H1 (cell line): ENCODE measurements around the gene RNASE2. TPM values are rescaled to one million over a fixed set of nuclear protein-coding genes. Genes with fewer than 3 reads are reported as not detected.

Experiments used
- CTCF ChIA-PET: fragments of 300-600 bp; sonication (Branson Sonifier 250); formaldehyde crosslinking; loops from one replicate; lab custom pipeline; 2021; ENCODE audit not compliant: partially characterized antibody; lab: Charles Lee
- POLR2A ChIA-PET: fragments of 300-600 bp; sonication (Branson Sonifier 250); formaldehyde crosslinking; loops from one replicate; lab custom pipeline; 2021; ENCODE audit warnings: inconsistent platforms; ENCODE audit not compliant: partially characterized antibody; lab: Charles Lee
- DNase-seq, 2 experiments: peaks; one replicate each; pipeline versions ENCODE4 v3.0.0 to v3.0.0-alpha.2; 2010 to 2022; ENCODE audit warnings: low spot score in 2 of 2, low read depth in 1 of 2, mixed read lengths in 1 of 2
- FAIRE-seq: peaks from 2 replicates; lab custom pipeline; 2011; peaks lifted over from hg19 to GRCh38; lab: Jason Lieb, UNC
- H2AFZ ChIP-seq: 2 replicates; pipeline ENCODE4 v1.8.1; 2012; ENCODE audit warnings: low read length, inconsistent platforms
- H2AK5ac ChIP-seq: 2 replicates; pipeline ENCODE4 v1.6.1; 2013; ENCODE audit warnings: low read depth, low read length
- H2BK120ac ChIP-seq: replicated peaks from 2 replicates; pipeline ENCODE3; 2013; ENCODE audit warnings: low read depth, low read length, inconsistent platforms
- H2BK12ac ChIP-seq: 2 replicates; pipeline ENCODE4 v1.6.1; 2013; ENCODE audit warnings: low read depth, low read length
- H2BK15ac ChIP-seq: 2 replicates; pipeline ENCODE4 v1.6.1; 2013; ENCODE audit warnings: low read length
- H2BK20ac ChIP-seq: 2 replicates; pipeline ENCODE4 v1.6.1; 2013; ENCODE audit warnings: low read length
- H2BK5ac ChIP-seq: 2 replicates; pipeline ENCODE4 v1.6.1; 2013; ENCODE audit warnings: low read depth, low read length
- H3K14ac ChIP-seq: 2 replicates; pipeline ENCODE4 v1.6.1; 2013; ENCODE audit warnings: inconsistent platforms; ENCODE audit not compliant: insufficient read length
- H3K18ac ChIP-seq: 2 replicates; pipeline ENCODE4 v1.6.1; 2013; ENCODE audit warnings: low read length; ENCODE audit errors: extremely low read depth
- H3K23ac ChIP-seq: 2 replicates; pipeline ENCODE4 v1.6.1; 2013; ENCODE audit warnings: inconsistent platforms; ENCODE audit not compliant: insufficient read length
- H3K23me2 ChIP-seq: 2 replicates; pipeline ENCODE4 v1.6.1; 2013; ENCODE audit warnings: low read depth, low read length
- H3K27ac ChIP-seq: 2 replicates; pipeline ENCODE4 v1.6.1; 2011; ENCODE audit warnings: low read depth, low read length, inconsistent platforms
- H3K27me3 ChIP-seq, 4 experiments: replicated peaks in 1 of 4; 1 replicate in 1 of 4; 2 replicates in 3 of 4; pipeline versions ENCODE4 v1.6.1 to v1.8.1; 2011 to 2013; ENCODE audit warnings: low read length in 3 of 4, mild to moderate bottlenecking in 3 of 4, inconsistent platforms in 2 of 4, mixed read lengths in 2 of 4, moderate library complexity in 1 of 4; ENCODE audit not compliant: control insufficient read depth in 3 of 4, insufficient read depth in 3 of 4; ENCODE audit errors: extremely low read depth in 1 of 4
- H3K36me3 ChIP-seq, 4 experiments: 2 replicates each; pipeline versions ENCODE4 v1.6.1 to v1.8.1; 2011 to 2013; ENCODE audit warnings: mild to moderate bottlenecking in 4 of 4, low read length in 3 of 4, moderate library complexity in 2 of 4, control low read depth in 1 of 4, inconsistent platforms in 1 of 4; ENCODE audit not compliant: insufficient read depth in 4 of 4, control insufficient read depth in 2 of 4
- H3K4ac ChIP-seq: replicated peaks from 2 replicates; pipeline ENCODE3; 2013; ENCODE audit warnings: low read length, low read depth, mixed read lengths, inconsistent platforms; ENCODE audit not compliant: insufficient read length
- H3K4me1 ChIP-seq, 4 experiments: replicated peaks in 1 of 4; 1 replicate in 1 of 4; 2 replicates in 3 of 4; pipeline versions ENCODE4 v1.6.1 to v1.8.1; 2011 to 2013; ENCODE audit warnings: low read length in 3 of 4, inconsistent platforms in 2 of 4, mixed read lengths in 1 of 4; ENCODE audit not compliant: insufficient read depth in 4 of 4, control insufficient read depth in 3 of 4
- H3K4me2 ChIP-seq, 2 experiments: 2 replicates each; pipeline versions ENCODE4 v1.6.1 to v1.8.1; 2011 to 2013; ENCODE audit warnings: low read depth in 2 of 2, low read length in 2 of 2, control low read depth in 1 of 2, inconsistent platforms in 1 of 2, mild to moderate bottlenecking in 1 of 2; ENCODE audit not compliant: insufficient read depth in 1 of 2
- H3K4me3 ChIP-seq, 4 experiments: fragments of 200-600, 300-600 bp in 1 of 4; sonication (generic), shearing (Covaris generic), sonication (Bioruptor Twin) in 1 of 4; 2 replicates each; pipeline versions ENCODE4 v1.5.1 to v1.8.1; 2011 to 2016; ENCODE audit warnings: low read length in 4 of 4, low read depth in 3 of 4, control low read depth in 2 of 4, inconsistent platforms in 2 of 4, mild to moderate bottlenecking in 2 of 4, mixed read lengths in 1 of 4, moderate library complexity in 1 of 4; ENCODE audit not compliant: insufficient read depth in 2 of 4; ENCODE audit errors: extremely low read depth in 1 of 4
- H3K56ac ChIP-seq: replicated peaks from 2 replicates; pipeline ENCODE3; 2013; ENCODE audit warnings: low read depth, mild to moderate bottlenecking, mixed read lengths, low read length, inconsistent platforms; ENCODE audit not compliant: insufficient read length
- H3K79me1 ChIP-seq: 2 replicates; pipeline ENCODE4 v1.6.1; 2013; ENCODE audit warnings: low read depth, low read length, control low read depth
- H3K79me2 ChIP-seq, 2 experiments: 2 replicates each; pipeline versions ENCODE4 v1.6.1 to v1.8.1; 2012 to 2013; ENCODE audit warnings: low read length in 2 of 2, mild to moderate bottlenecking in 2 of 2, inconsistent platforms in 1 of 2; ENCODE audit not compliant: insufficient read depth in 2 of 2, control insufficient read depth in 1 of 2
- H3K9ac ChIP-seq, 4 experiments: replicated peaks in 1 of 4; 1 replicate in 1 of 4; 2 replicates in 3 of 4; pipeline versions ENCODE4 v1.6.1 to v1.8.1; 2011 to 2013; ENCODE audit warnings: low read depth in 3 of 4, low read length in 3 of 4, control low read depth in 2 of 4, mild to moderate bottlenecking in 2 of 4, moderate library complexity in 2 of 4, inconsistent platforms in 1 of 4; ENCODE audit errors: extremely low read depth in 1 of 4
- H3K9me3 ChIP-seq, 2 experiments: 2 replicates each; pipeline versions ENCODE4 v1.6.1 to v1.8.1; 2012 to 2013; ENCODE audit warnings: mild to moderate bottlenecking in 2 of 2, moderate library complexity in 2 of 2, control low read depth in 1 of 2, inconsistent platforms in 1 of 2, low read depth in 1 of 2, low read length in 1 of 2, mixed read lengths in 1 of 2; ENCODE audit not compliant: insufficient read depth in 2 of 2
- H4K20me1 ChIP-seq, 2 experiments: replicated peaks in 1 of 2; 2 replicates each; pipeline versions ENCODE3 to v1.8.1; 2011 to 2013; ENCODE audit warnings: inconsistent platforms in 2 of 2, low read length in 2 of 2, mild to moderate bottlenecking in 1 of 2; ENCODE audit not compliant: insufficient read depth in 2 of 2, control insufficient read depth in 1 of 2
- H4K5ac ChIP-seq: 2 replicates; pipeline ENCODE4 v1.6.1; 2013; ENCODE audit warnings: low read length, low read depth, mixed read lengths, inconsistent platforms; ENCODE audit not compliant: insufficient read length
- H4K8ac ChIP-seq: 2 replicates; pipeline ENCODE4 v1.8.0; 2013; ENCODE audit warnings: mild to moderate bottlenecking, moderate library complexity, low read length, inconsistent platforms; ENCODE audit not compliant: insufficient read depth; ENCODE audit errors: extremely low read depth
- H4K91ac ChIP-seq: replicated peaks from 2 replicates; pipeline ENCODE3; 2013; ENCODE audit warnings: low read length, mixed read lengths, inconsistent platforms; ENCODE audit not compliant: insufficient read length
- BACH1 ChIP-seq: IDR thresholded peaks from 2 replicates; pipeline ENCODE4 v1.6.1; 2012; ENCODE audit warnings: low read length, improper control_type of control experiment
- CEBPB ChIP-seq: IDR thresholded peaks from 2 replicates; pipeline ENCODE4 v1.6.1; 2012; ENCODE audit warnings: low read depth, low read length
- CHD1 ChIP-seq: IDR thresholded peaks from 2 replicates; pipeline ENCODE4 v1.6.1; 2012; ENCODE audit warnings: low read depth, low read length, improper control_type of control experiment
- HDAC6 ChIP-seq: IDR thresholded peaks from one replicate; pipeline ENCODE4 v1.7.1; 2012; ENCODE audit warnings: low read depth, mild to moderate bottlenecking, inconsistent platforms, low read length, moderate library complexity
- JUND ChIP-seq: IDR thresholded peaks from 2 replicates; pipeline ENCODE4 v1.6.1; 2011; ENCODE audit warnings: mild to moderate bottlenecking, improper control_type of control experiment, low read length
- KDM1A ChIP-seq: fragments of 200-600, 300-600 bp; sonication (generic); IDR thresholded peaks from 2 replicates; pipeline ENCODE4 v1.7.1; 2016; ENCODE audit warnings: mild to moderate bottlenecking, low read length, borderline replicate concordance
- NRF1 ChIP-seq: IDR thresholded peaks from 2 replicates; pipeline ENCODE4 v1.6.1; 2011; ENCODE audit warnings: mild to moderate bottlenecking, low read depth, low read length, improper control_type of control experiment
- RFX5 ChIP-seq: IDR thresholded peaks from 2 replicates; pipeline ENCODE4 v1.6.1; 2011; ENCODE audit warnings: low read depth, low read length, improper control_type of control experiment, borderline replicate concordance
- SIX5 ChIP-seq: IDR thresholded peaks from 2 replicates; pipeline ENCODE4 v1.6.1; 2011; ENCODE audit warnings: mild to moderate bottlenecking, low read depth, low read length
- SP1 ChIP-seq: IDR thresholded peaks from 2 replicates; pipeline ENCODE4 v1.6.1; 2011; ENCODE audit warnings: low read depth, low read length
- SRF ChIP-seq: IDR thresholded peaks from 2 replicates; pipeline ENCODE4 v1.6.1; 2011; ENCODE audit warnings: mild to moderate bottlenecking, low read depth, low read length, moderate library complexity
- YY1 ChIP-seq: IDR thresholded peaks from 2 replicates; pipeline ENCODE4 v1.6.1; 2011; ENCODE audit warnings: low read depth, mild to moderate bottlenecking, low read length
- WGBS, 2 experiments: shearing (Covaris generic) in 1 of 2; methylation state at CpG; one replicate each; pipeline versions ENCODE4 v1.1.6 to v1.1.7; 2013 to 2015; ENCODE audit warnings: low lambda C conversion rate in 2 of 2, mixed read lengths in 2 of 2, inconsistent platforms in 1 of 2, low coverage in 1 of 2, missing lambda C conversion rate in 1 of 2; ENCODE audit not compliant: insufficient replicate concordance in 2 of 2, insufficient coverage in 1 of 2, insufficient read length in 1 of 2; ENCODE audit errors: extremely low coverage in 1 of 2, missing lambda C conversion rate in 1 of 2; 5-methylcytosine and 5-hydroxymethylcytosine counted together
- polyA plus RNA-seq, 7 experiments: library from polyadenylated mRNA; depleted of rRNA in 3 of 7; stranded (reverse) in 5 of 7; unstranded in 2 of 7; fragments of >200 nt in 5 of 7; fragments of 200-250 nt in 2 of 7; gene quantifications; 1 replicate in 5 of 7; 2 replicates in 1 of 7; 4 replicates in 1 of 7; pipeline versions ENCODE4 v1.2.1 to v1.2.3, GENCODE V29; 2011 to 2013; ENCODE audit warnings: missing spikeins in 2 of 7, mixed read lengths in 2 of 7
- total RNA-seq: library from RNA; stranded (reverse); fragmentation: NEBNext Ultra II Directional; extraction: Animal tissue kit (Norgen Biotek cat#: 25700); gene quantifications from 2 replicates; pipeline ENCODE4 v1.2.1, GENCODE V29; 2021

Gene RNASE2
- total and polyA plus RNA-seq, 2 of the 8 experiments (the other 6 are each of a cell fraction or from before 2014, with no cell fraction given): not detected

GRCh38 chr14:20969336-20969735 is 14.0 kb downstream of the RNASE2 start:
- peaks cover 4% of the 10 kb centered on the region; the same call in 1 of the 2 replicates for H3K23me2 ChIP-seq
- H3K56ac ChIP-seq: no peak overlapping the region
- no peaks in the 10 kb centered on the region for H3K36me3 ChIP-seq
- H3K18ac ChIP-seq: no peak overlapping the region
- H3K79me2 ChIP-seq: no peaks in the 10 kb centered on the region
- no peaks in the 10 kb centered on the region for H3K79me1 ChIP-seq
- H4K8ac ChIP-seq: no peak overlapping the region
- FAIRE-seq: no peak
- H2BK12ac ChIP-seq: no peak overlapping the region
- no peak overlapping the region for H3K4me2 ChIP-seq
- no peak overlapping the region for H4K91ac ChIP-seq
- H2BK20ac ChIP-seq: no peak overlapping the region
- TF ChIP-seq NRF1 (no peak), YY1 (no peak), SIX5 (no peak), CHD1 (no peak), JUND (no peak), BACH1 (no peak), KDM1A (no peak), RFX5 (no peak), SRF (no peak), SP1 (no peak), HDAC6 (no peak), CEBPB (no peak)
- no peak overlapping the region for H3K14ac ChIP-seq
- no peak overlapping the region for H2AK5ac ChIP-seq
- H2AFZ ChIP-seq: no peak overlapping the region
- WGBS, 2 experiments: 86% methylated on average over 3 of the region's 3 CpGs; no CpG with 5 or more reads in 1 of the 2 experiments
- H3K4ac ChIP-seq: no peak overlapping the region
- H3K27ac ChIP-seq: no peak overlapping the region
- H2BK5ac ChIP-seq: no peak overlapping the region
- no peak overlapping the region for H3K4me3 ChIP-seq
- H3K9me3 ChIP-seq: no peaks in the 10 kb centered on the region
- H4K20me1 ChIP-seq: no peaks in the 10 kb centered on the region
- peaks cover 0 to 2% (median under 1%) of the 10 kb centered on the region in 4 experiments; a peak in 2 of 7 replicates for H3K4me1 ChIP-seq
- ChIA-PET POLR2A (no interaction called here), CTCF (interaction anchor here (0.9 to 4.0 kb wide), 9 partner anchors 8 to 272 kb away, joined by 3 to 42 read pairs (median 4); partner anchors contain the start of gene ARHGEF40)
- no peak for DNase-seq
- peaks cover 0 to 3% (median 1%) of the 10 kb centered on the region in 4 experiments; a peak in 2 of 7 replicates for H3K27me3 ChIP-seq
- no peak overlapping the region for H4K5ac ChIP-seq
- H2BK15ac ChIP-seq: no peak overlapping the region; the same call in 1 of the 2 replicates
- no peak overlapping the region for H3K23ac ChIP-seq
- H3K9ac ChIP-seq: no peak overlapping the region
- H2BK120ac ChIP-seq: no peak overlapping the region
